GM12865 (cell line): ENCODE results near the gene PRKAR1B.

Experiments
- DNase-seq: peaks from one replicate; pipeline ENCODE4 v3.0.0; 2010; ENCODE audit warnings: low read depth
- H3K4me3 ChIP-seq: 2 replicates; pipeline ENCODE4 v1.5.1; 2011; ENCODE audit warnings: mild to moderate bottlenecking, low read depth, low read length, control low read depth
- TF ChIP-seq, protein P1 (sequence below): IDR thresholded peaks from 2 replicates; pipeline ENCODE4 v1.5.1; 2011; ENCODE audit warnings: low read length, control low read depth, low read depth, inconsistent platforms; ENCODE audit not compliant: insufficient read depth; ENCODE audit errors: missing control alignments

PRKAR1B gene

DNA sequence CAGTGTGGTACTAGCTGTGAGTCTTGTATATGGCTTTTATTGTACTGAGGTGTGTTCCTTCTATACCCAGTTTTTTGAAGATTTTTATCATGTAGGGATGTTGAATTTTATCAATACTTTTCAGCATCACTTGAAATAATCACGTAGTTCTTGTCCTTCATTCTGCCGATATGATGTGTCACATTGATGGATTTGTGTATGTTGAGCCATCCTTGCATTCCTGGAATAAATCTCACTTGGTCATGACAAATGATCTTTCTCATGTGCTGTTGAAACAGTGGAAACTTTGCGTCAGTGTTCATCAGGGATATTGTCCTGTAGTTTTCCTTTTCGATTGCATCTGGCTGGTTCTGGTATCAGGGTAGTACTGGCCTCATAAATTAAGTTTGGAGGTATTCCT lies 7.1 kb upstream of the PRKAR1B start:
- no peak for DNase-seq
- no peak overlapping the region for H3K4me3 ChIP-seq
- TF ChIP-seq, protein P1, sequence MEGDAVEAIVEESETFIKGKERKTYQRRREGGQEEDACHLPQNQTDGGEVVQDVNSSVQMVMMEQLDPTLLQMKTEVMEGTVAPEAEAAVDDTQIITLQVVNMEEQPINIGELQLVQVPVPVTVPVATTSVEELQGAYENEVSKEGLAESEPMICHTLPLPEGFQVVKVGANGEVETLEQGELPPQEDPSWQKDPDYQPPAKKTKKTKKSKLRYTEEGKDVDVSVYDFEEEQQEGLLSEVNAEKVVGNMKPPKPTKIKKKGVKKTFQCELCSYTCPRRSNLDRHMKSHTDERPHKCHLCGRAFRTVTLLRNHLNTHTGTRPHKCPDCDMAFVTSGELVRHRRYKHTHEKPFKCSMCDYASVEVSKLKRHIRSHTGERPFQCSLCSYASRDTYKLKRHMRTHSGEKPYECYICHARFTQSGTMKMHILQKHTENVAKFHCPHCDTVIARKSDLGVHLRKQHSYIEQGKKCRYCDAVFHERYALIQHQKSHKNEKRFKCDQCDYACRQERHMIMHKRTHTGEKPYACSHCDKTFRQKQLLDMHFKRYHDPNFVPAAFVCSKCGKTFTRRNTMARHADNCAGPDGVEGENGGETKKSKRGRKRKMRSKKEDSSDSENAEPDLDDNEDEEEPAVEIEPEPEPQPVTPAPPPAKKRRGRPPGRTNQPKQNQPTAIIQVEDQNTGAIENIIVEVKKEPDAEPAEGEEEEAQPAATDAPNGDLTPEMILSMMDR: no peak

- TF ChIP-seq, protein P1: no peak
- no peak overlapping the region for H3K4me3 ChIP-seq
- no peak for DNase-seq
Measured at GRCh38 chr7:732556-732955, 5.5 kb upstream of the PRKAR1B start.

GRCh38 chr7:732094-732541 lies 5.0 kb upstream of the PRKAR1B start:
- H3K4me3 ChIP-seq: no peak overlapping the region
- TF ChIP-seq, protein P1: peak; percentile 16
- DNase-seq: peak; percentile 17

GRCh38 chr7:731440-732085 lies 4.5 kb upstream of the PRKAR1B start:
- DNase-seq: no peak
- H3K4me3 ChIP-seq: no peak overlapping the region
- TF ChIP-seq, protein P1: no peak

DNA sequence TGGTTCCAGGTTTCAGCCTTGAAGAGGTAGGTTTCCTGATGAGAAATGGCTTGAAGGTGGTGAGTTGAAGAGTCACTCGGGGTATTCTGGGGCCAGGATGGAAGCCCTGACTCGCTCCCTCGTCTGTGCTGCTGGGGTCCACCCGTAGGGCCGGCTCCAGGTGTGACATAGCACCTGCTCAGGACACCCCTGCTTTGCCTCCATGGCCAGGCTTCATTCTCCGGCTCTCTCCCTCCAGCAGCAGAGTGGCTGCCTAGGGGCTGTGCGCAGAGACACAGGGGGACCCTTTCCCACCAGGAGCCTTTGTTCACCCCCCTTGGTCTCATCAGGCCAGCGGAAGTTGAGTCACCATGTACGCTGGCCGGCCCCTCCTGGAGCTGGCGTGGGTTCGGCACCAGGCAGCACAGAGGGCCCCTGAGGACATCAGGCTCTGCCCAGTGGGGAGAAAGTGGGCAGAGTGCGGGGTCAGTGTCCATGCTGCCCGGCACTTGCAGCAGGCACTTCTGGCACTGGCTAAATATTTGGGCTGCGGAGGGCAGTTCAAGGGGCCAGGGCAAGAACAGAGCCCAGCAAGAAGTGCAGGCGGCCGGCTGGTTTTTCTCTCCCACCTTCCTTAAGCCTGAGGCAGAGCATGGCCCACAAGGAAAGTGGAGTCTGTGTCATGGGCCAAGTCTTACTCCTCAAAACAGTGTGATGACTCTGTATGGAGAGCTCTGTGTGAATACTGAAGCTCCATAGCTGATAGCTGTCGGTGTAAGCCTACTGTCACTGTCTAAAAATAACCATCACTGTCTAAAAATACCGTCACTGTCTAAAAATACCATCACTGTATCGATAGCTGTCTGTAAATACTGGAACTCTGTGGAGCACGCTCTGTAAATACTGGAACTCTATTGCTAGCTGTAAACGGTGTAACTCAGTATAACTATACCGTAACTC lies 3.7 kb upstream of the PRKAR1B start:
- TF ChIP-seq, protein P1: no peak
- no peak overlapping the region for H3K4me3 ChIP-seq
- DNase-seq: no peak

- TF ChIP-seq, protein P1: no peak
- no peak overlapping the region for H3K4me3 ChIP-seq
Measured at GRCh38 chr7:729140-730000, 2.3 kb upstream of the PRKAR1B start.

More at GRCh38 chr7:729140-730000, 2.3 kb upstream of the PRKAR1B start:
- DNase-seq: no peak
